DOHH2 (cell line): Measurements from ENCODE around the gene FAM184A.

ENCODE experiments used
- H3F3A ChIP-seq: fragments of 200-600 bp; sonication (generic), shearing (Covaris generic); 2 replicates; pipeline ENCODE4 v1.6.0; 2016; ENCODE audit warnings: antibody characterized with exemption, mild to moderate bottlenecking; ENCODE audit not compliant: control insufficient read depth, insufficient read depth
- H3K27ac ChIP-seq: fragments of 200-600 bp; sonication (generic); 2 replicates; pipeline ENCODE4 v1.5.1; 2014; ENCODE audit warnings: low read depth, mild to moderate bottlenecking, low read length, moderate library complexity
- H3K27me3 ChIP-seq: fragments of 200-600 bp; sonication (generic); 2 replicates; pipeline ENCODE4 v1.6.1; 2014; ENCODE audit warnings: mild to moderate bottlenecking, low read length, mixed read lengths; ENCODE audit not compliant: control insufficient read depth
- H3K36me3 ChIP-seq: fragments of 200-600 bp; sonication (generic); 2 replicates; pipeline ENCODE4 v1.6.1; 2014; ENCODE audit warnings: mild to moderate bottlenecking, low read length, moderate library complexity, mixed read lengths; ENCODE audit not compliant: control insufficient read depth
- H3K4me1 ChIP-seq: fragments of 200-600 bp; sonication (generic); 2 replicates; pipeline ENCODE4 v1.6.1; 2014; ENCODE audit warnings: mild to moderate bottlenecking, low read length, mixed read lengths; ENCODE audit not compliant: control insufficient read depth
- H3K4me2 ChIP-seq: fragments of 200-600 bp; sonication (generic); 2 replicates; pipeline ENCODE4 v1.6.0; 2014; ENCODE audit warnings: mild to moderate bottlenecking, low read length, moderate library complexity
- H3K4me3 ChIP-seq: fragments of 200-600 bp; sonication (generic); 2 replicates; pipeline ENCODE4 v1.5.1; 2014; ENCODE audit warnings: mild to moderate bottlenecking, low read length, mixed read lengths
- H3K79me2 ChIP-seq: fragments of 200-600 bp; sonication (generic); 2 replicates; pipeline ENCODE4 v1.6.1; 2014; ENCODE audit warnings: mild to moderate bottlenecking, low read length, mixed read lengths; ENCODE audit not compliant: control insufficient read depth
- H3K9me2 ChIP-seq: fragments of 200-600 bp; sonication (generic); replicated peaks from 2 replicates; pipeline ENCODE4 v1.6.1; 2014; ENCODE audit warnings: mild to moderate bottlenecking, low read length, mixed read lengths; ENCODE audit not compliant: control insufficient read depth
- H3K9me3 ChIP-seq: fragments of 200-600 bp; sonication (generic); 2 replicates; pipeline ENCODE4 v1.6.1; 2014; ENCODE audit warnings: antibody characterized with exemption, low read length, mixed read lengths; ENCODE audit not compliant: control insufficient read depth, insufficient read depth
- H4K20me1 ChIP-seq: fragments of 200-600 bp; sonication (generic); 2 replicates; pipeline ENCODE4 v1.6.0; 2014; ENCODE audit warnings: low read depth, mild to moderate bottlenecking, antibody characterized with exemption, low read length, moderate library complexity; ENCODE audit not compliant: control insufficient read depth, insufficient read depth
- EZH2phosphoT487 ChIP-seq: fragments of 200-600 bp; sonication (generic); IDR thresholded peaks from 2 replicates; pipeline ENCODE4 v1.6.1; 2017; ENCODE audit warnings: borderline replicate concordance, mild to moderate bottlenecking, antibody characterized with exemption, low read length, moderate library complexity, mixed read lengths
- TF ChIP-seq, protein P1 (sequence below): fragments of 200-600 bp; sonication (generic); IDR thresholded peaks from one replicate; pipeline ENCODE4 v1.5.1; 2014; ENCODE audit warnings: antibody characterized with exemption, mild to moderate bottlenecking, low read depth, low read length; ENCODE audit not compliant: poor library complexity, severe bottlenecking

Gene FAM184A

DNA sequence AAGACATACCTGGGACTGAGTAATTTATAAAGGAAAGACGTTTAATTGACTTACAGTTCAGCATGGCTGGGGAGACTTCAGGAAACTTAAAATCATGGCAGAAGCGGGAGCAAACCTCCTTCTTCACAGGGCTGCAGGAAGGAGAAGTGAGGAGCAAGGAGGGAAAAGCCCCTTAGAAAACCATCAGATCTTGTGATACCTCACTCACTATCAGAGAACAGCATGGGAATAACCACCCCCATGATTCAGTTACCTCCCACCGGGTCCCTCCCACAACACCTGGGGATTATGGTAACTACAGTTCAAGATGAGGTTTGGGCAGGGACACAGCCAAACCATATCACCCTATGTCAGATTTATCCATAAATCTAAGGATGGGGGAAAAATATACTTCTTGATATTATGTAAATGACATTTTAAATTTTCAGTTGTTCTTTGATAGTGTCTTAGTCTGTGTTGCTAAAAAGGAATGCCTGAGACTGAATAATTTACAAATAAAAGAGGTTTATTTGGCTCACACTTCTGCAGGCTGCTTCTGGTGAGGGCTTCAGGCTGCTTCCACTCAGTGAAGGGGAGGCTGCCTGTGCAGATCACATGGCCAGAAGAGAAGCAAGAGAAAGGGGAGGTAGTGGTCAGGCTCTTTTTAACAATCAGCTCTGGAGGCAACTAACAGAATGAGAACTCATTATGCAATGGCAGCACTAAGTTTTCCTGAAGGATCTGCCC lies 142.3 kb downstream of the FAM184A start:
- peaks cover 12% of the 10 kb centered on the region for H3K36me3 ChIP-seq
- TF ChIP-seq, protein P1, sequence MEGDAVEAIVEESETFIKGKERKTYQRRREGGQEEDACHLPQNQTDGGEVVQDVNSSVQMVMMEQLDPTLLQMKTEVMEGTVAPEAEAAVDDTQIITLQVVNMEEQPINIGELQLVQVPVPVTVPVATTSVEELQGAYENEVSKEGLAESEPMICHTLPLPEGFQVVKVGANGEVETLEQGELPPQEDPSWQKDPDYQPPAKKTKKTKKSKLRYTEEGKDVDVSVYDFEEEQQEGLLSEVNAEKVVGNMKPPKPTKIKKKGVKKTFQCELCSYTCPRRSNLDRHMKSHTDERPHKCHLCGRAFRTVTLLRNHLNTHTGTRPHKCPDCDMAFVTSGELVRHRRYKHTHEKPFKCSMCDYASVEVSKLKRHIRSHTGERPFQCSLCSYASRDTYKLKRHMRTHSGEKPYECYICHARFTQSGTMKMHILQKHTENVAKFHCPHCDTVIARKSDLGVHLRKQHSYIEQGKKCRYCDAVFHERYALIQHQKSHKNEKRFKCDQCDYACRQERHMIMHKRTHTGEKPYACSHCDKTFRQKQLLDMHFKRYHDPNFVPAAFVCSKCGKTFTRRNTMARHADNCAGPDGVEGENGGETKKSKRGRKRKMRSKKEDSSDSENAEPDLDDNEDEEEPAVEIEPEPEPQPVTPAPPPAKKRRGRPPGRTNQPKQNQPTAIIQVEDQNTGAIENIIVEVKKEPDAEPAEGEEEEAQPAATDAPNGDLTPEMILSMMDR, result no peak
- TF ChIP-seq EZH2phosphoT487, result no peak
- peaks cover 41% of the 10 kb centered on the region for H3K79me2 ChIP-seq
- H3K4me3 ChIP-seq, result peak overlapping the region; percentile 88
- H3K4me2 ChIP-seq, result peak overlapping the region; percentile 81
- H3K4me1 ChIP-seq, result peaks cover 24% of the 10 kb centered on the region
- no peaks in the 10 kb centered on the region for H3K9me2 ChIP-seq
- 0 out of 2 replicates have a peak, but pooled peaks cover 7% of the 10 kb centered on the region for H3F3A ChIP-seq
- 0 out of 2 replicates have a peak, but pooled peaks cover 3% of the 10 kb centered on the region for H4K20me1 ChIP-seq
- no peaks in the 10 kb centered on the region for H3K27me3 ChIP-seq
- no peak overlapping the region for H3K27ac ChIP-seq
- H3K9me3 ChIP-seq, result peaks cover 2% of the 10 kb centered on the region; the same call in 1 of the 2 replicates

DNA sequence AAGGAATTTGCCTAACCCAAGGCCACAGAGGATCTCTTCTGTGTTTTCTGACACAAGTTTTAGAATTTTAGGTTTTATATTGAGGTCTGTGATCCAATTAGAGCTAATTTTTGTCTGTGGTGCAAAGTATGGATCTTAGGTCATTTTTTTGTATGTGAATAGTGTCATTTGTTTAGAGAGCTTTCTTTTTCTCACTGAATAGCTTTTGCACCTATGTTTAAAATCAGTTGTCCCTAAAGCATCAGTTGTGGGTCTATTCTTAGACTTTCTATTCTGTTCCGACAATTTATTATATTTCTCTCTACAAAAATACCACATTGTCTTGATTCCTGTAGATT lies 143.2 kb downstream of the FAM184A start:
- Histone ChIP-seq H3K4me2 (peak overlapping the region; percentile 81), H3K4me3 (peak overlapping the region; percentile 88), H3K36me3 (peaks cover 19% of the 10 kb centered on the region), H3K27me3 (no peaks in the 10 kb centered on the region), H3K27ac (peak overlapping the region; percentile 19), H3F3A (0 out of 2 replicates have a peak, but pooled peaks cover 7% of the 10 kb centered on the region), H3K4me1 (peaks cover 21% of the 10 kb centered on the region), H3K79me2 (peaks cover 41% of the 10 kb centered on the region), H3K9me3 (peaks cover 2% of the 10 kb centered on the region; the same call in 1 of the 2 replicates), H4K20me1 (0 out of 2 replicates have a peak, but pooled peaks cover 3% of the 10 kb centered on the region), H3K9me2 (no peaks in the 10 kb centered on the region)
- TF ChIP-seq, protein P1, result no peak
- TF ChIP-seq EZH2phosphoT487, result no peak

DNA sequence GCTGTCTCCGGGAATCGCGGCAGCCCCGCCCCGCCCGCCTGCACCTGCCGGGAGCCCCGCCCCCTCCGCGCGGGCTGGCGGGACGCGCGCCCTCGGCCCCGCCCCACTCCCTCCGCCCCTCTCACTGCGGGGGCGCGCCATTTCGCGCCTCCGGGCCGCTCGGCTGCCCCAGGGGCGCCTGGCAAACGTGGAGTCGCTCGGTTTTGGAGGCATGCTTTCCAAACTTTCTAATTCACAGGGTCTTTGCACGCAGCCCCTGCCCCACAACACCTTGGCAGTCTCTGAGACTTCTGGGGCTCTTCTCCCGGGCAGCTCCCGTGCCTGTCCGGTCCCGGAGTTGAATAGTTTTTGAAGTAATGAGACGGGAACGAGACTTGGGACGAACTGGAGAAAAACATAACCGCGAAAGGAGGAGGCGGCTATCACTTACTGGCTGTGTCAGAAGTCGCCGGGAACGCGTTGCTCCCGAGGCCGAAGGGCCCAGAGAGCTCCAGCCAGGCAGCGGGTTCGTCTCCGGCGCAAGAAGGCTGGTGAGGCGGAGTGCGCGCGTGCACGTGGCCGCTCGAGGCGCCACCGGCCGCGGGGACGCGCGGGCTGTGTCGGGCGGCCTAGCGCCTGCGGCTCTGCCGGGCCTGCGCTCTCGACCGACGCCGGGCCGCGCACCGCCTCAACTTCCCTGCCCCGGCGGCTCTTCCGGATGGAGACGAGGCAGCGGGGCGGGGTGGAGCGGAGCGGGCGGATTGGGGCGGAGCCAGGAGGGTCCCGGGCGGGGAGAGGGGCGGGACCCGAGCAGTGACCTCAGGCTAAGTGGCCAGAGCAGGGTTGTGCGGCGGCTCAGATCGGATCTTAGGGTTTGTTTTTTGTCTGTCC lies 143.8 kb downstream of the FAM184A start, which contains the start of gene MCM9:
MCM9 (minus strand) TSS at position 699 of the 870 bp plus-strand sequence. CDS start 3,436 bp downstream, outside the sequence.
- peaks cover 21% of the 10 kb centered on the region for H3K4me1 ChIP-seq
- 0 out of 2 replicates have a peak, but pooled peaks cover 3% of the 10 kb centered on the region for H4K20me1 ChIP-seq
- no peak for TF ChIP-seq EZH2phosphoT487
- TF ChIP-seq, protein P1, result no peak
- peak within 1 kb of the TSS; percentile 74 for H3K27ac ChIP-seq
- no peaks in the 10 kb centered on the region for H3K9me2 ChIP-seq
- H3K9me3 ChIP-seq, result peaks cover 2% of the 10 kb centered on the region; the same call in 1 of the 2 replicates
- H3K36me3 ChIP-seq, result peaks cover 19% of the 10 kb centered on the region
- H3F3A ChIP-seq, result 0 out of 2 replicates have a peak, but pooled peaks cover 7% of the 10 kb centered on the region
- peak within 1 kb of the TSS; percentile 88 for H3K4me3 ChIP-seq
- peaks cover 37% of the 10 kb centered on the region for H3K79me2 ChIP-seq
- H3K4me2 ChIP-seq, result peak within 1 kb of the TSS; percentile 81
- no peaks in the 10 kb centered on the region for H3K27me3 ChIP-seq
